ENCODE measurements around the gene MAPK4. TPM values are rescaled to one million over a fixed set of nuclear protein-coding genes. Genes with fewer than 3 reads are reported as not detected.

MAPK4 gene
- total RNA-seq, 1 donor from 2014 or later = 3.1 TPM

- DNase-seq (ENCODE audit: low read depth) = no peak
- no peak for TF ChIP-seq CTCF (IDR thresholded peaks at IDR 0.05; ENCODE audit: insufficient read depth, low read length, poor library complexity, severe bottlenecking)
These were observed 71.0 kb downstream of the MAPK4 start for GRCh38 chr18:50630895-50631294.

GRCh38 chr18:50632895-50633515, 73.1 kb downstream of the MAPK4 start:
- Histone ChIP-seq H3K27me3 (ENCODE audit: control insufficient read depth, insufficient read depth, low read length) (no peaks in the 10 kb centered on the region), H3K36me3 (ENCODE audit: control insufficient read depth, insufficient read depth, low read length) (no peaks in the 10 kb centered on the region), H3K4me3 (ENCODE audit: low read depth, low read length) (no peak overlapping the region)
- DNase-seq (ENCODE audit: low read depth) = no peak
- TF ChIP-seq CTCF (IDR thresholded peaks at IDR 0.05; ENCODE audit: insufficient read depth, low read length, poor library complexity, severe bottlenecking) = no peak

More at GRCh38 chr18:50630895-50631294, 71.0 kb downstream of the MAPK4 start:
- H3K27me3 ChIP-seq (ENCODE audit: control insufficient read depth, insufficient read depth, low read length) = no peaks in the 10 kb centered on the region
- H3K36me3 ChIP-seq (ENCODE audit: control insufficient read depth, insufficient read depth, low read length) = no peaks in the 10 kb centered on the region
- no peak overlapping the region for H3K4me3 ChIP-seq (ENCODE audit: low read depth, low read length)

- no peak for TF ChIP-seq CTCF (IDR thresholded peaks at IDR 0.05; ENCODE audit: insufficient read depth, low read length, poor library complexity, severe bottlenecking)
- H3K36me3 ChIP-seq (ENCODE audit: control insufficient read depth, insufficient read depth, low read length) = no peaks in the 10 kb centered on the region
- no peaks in the 10 kb centered on the region for H3K27me3 ChIP-seq (ENCODE audit: control insufficient read depth, insufficient read depth, low read length)
- no peak for DNase-seq (ENCODE audit: low read depth)
- H3K4me3 ChIP-seq (ENCODE audit: low read depth, low read length) = no peak overlapping the region
These were observed 74.1 kb downstream of the MAPK4 start for GRCh38 chr18:50633992-50634391.

GRCh38 chr18:50636366-50637057, 76.6 kb downstream of the MAPK4 start:
- no peaks in the 10 kb centered on the region for H3K36me3 ChIP-seq (ENCODE audit: control insufficient read depth, insufficient read depth, low read length)
- TF ChIP-seq CTCF (IDR thresholded peaks at IDR 0.05; ENCODE audit: insufficient read depth, low read length, poor library complexity, severe bottlenecking) = no peak
- H3K4me3 ChIP-seq (ENCODE audit: low read depth, low read length) = no peak overlapping the region
- H3K27me3 ChIP-seq (ENCODE audit: control insufficient read depth, insufficient read depth, low read length) = no peaks in the 10 kb centered on the region
- no peak for DNase-seq (ENCODE audit: low read depth)

- no peak for TF ChIP-seq CTCF (IDR thresholded peaks at IDR 0.05; ENCODE audit: insufficient read depth, low read length, poor library complexity, severe bottlenecking)
- Histone ChIP-seq H3K4me3 (ENCODE audit: low read depth, low read length) (no peak overlapping the region), H3K27me3 (ENCODE audit: control insufficient read depth, insufficient read depth, low read length) (no peaks in the 10 kb centered on the region), H3K36me3 (ENCODE audit: control insufficient read depth, insufficient read depth, low read length) (no peaks in the 10 kb centered on the region)
- no peak for DNase-seq (ENCODE audit: low read depth)
These were observed 78.4 kb downstream of the MAPK4 start for GRCh38 chr18:50638016-50638883.
